PC-3 (cell line): ENCODE data around the gene PDGFB. TPM values are rescaled to one million over a fixed set of nuclear protein-coding genes. Genes with fewer than 3 reads are reported as not detected.

Experiments
- ATAC-seq: fragments of 200-7000 bp; cut with Tn5 transposase; 2 replicates; pipeline ENCODE4 v1.9.1; 2020; ENCODE audit warnings: mild to moderate bottlenecking, moderate library complexity
- BruUV-seq: library from RNA; stranded (reverse); fragments of 400-500 nt; replicated peaks from 2 replicates; lab custom pipeline; 2021; lab: Mats Ljungman, UMichigan
- CTCF ChIA-PET: fragments of 300-600 bp; sonication (Branson Sonifier 250); formaldehyde crosslinking; loops from one replicate; lab custom pipeline; 2022; ENCODE audit warnings: antibody characterized with exemption; lab: Charles Lee
- POLR2A ChIA-PET: fragments of 300-600 bp; sonication (Branson Sonifier 250); formaldehyde crosslinking; loops from one replicate; lab custom pipeline; 2022; ENCODE audit warnings: antibody characterized with exemption; ENCODE audit not compliant: unreplicated experiment; lab: Charles Lee
- DNase-seq: peaks from one replicate; pipeline ENCODE4 v3.0.0-alpha.2; 2015
- H2AFZ ChIP-seq: fragments of 300-600 bp; sonication (generic); 2 replicates; pipeline ENCODE4 v1.6.0; 2016; ENCODE audit warnings: antibody characterized with exemption, low read length
- H3F3A ChIP-seq: fragments of 300-600 bp; sonication (generic); one replicate; pipeline ENCODE4 v1.6.0; 2017; ENCODE audit warnings: antibody characterized with exemption, low read length, control low read depth, mild to moderate bottlenecking; ENCODE audit not compliant: unreplicated experiment
- H3K27ac ChIP-seq: fragments of 300-600 bp; sonication (generic); 2 replicates; pipeline ENCODE4 v1.5.1; 2016; ENCODE audit warnings: mild to moderate bottlenecking, low read length
- H3K27me3 ChIP-seq: fragments of 300-600 bp; sonication (generic); 2 replicates; pipeline ENCODE4 v1.6.1; 2016; ENCODE audit warnings: low read length, mixed read lengths
- H3K36me3 ChIP-seq: fragments of 300-600 bp; sonication (generic); 2 replicates; pipeline ENCODE4 v1.6.1; 2016; ENCODE audit warnings: low read depth, mixed run types, low read length, mixed read lengths
- H3K4me1 ChIP-seq: fragments of 300-600 bp; sonication (generic); 2 replicates; pipeline ENCODE4 v1.5.1; 2016; ENCODE audit warnings: low read length; ENCODE audit not compliant: insufficient read depth
- H3K4me2 ChIP-seq: fragments of 300-600 bp; sonication (generic); 2 replicates; pipeline ENCODE4 v1.6.0; 2016; ENCODE audit warnings: low read length
- H3K4me3 ChIP-seq: fragments of 300-600 bp; sonication (generic); 2 replicates; pipeline ENCODE4 v1.5.1; 2016; ENCODE audit warnings: mild to moderate bottlenecking, low read length, mixed read lengths
- H3K79me2 ChIP-seq: fragments of 300-600 bp; sonication (generic); 2 replicates; pipeline ENCODE4 v1.6.1; 2017; ENCODE audit warnings: low read length, mixed read lengths
- H3K9ac ChIP-seq: fragments of 300-600 bp; sonication (generic); 2 replicates; pipeline ENCODE4 v1.6.0; 2016; ENCODE audit warnings: mild to moderate bottlenecking, low read length
- H3K9me2 ChIP-seq: fragments of 300-600 bp; sonication (generic); replicated peaks from 2 replicates; pipeline ENCODE4 v1.6.1; 2016; ENCODE audit warnings: mixed run types, low read length, mixed read lengths
- H3K9me3 ChIP-seq: fragments of 300-600 bp; sonication (generic); 2 replicates; pipeline ENCODE4 v1.6.1; 2016; ENCODE audit warnings: low read length, mixed read lengths
- H4K20me1 ChIP-seq: fragments of 300-600 bp; sonication (generic); 2 replicates; pipeline ENCODE4 v1.6.1; 2016; ENCODE audit warnings: low read length, mixed read lengths
- EZH2 ChIP-seq: fragments of 300-600 bp; sonication (generic); IDR thresholded peaks from one replicate; pipeline ENCODE4 v1.6.1; 2017; ENCODE audit warnings: antibody characterized with exemption, mild to moderate bottlenecking, low read length; ENCODE audit not compliant: unreplicated experiment
- EZH2phosphoT487 ChIP-seq: fragments of 300-600 bp; sonication (generic); IDR thresholded peaks from 2 replicates; pipeline ENCODE4 v1.6.1; 2018; ENCODE audit warnings: mild to moderate bottlenecking, antibody characterized with exemption, low read length, borderline replicate concordance
- intact Hi-C: fragments of 100-400 bp; cut with micrococcal nuclease; formaldehyde crosslinking; loops from 2 replicates; pipeline ENCODE4 v1.9.0; 2023
- total RNA-seq: library from RNA; depleted of rRNA; stranded (reverse); fragments of >200 nt; gene quantifications from 2 replicates; pipeline ENCODE4 v1.2.3, GENCODE V29; 2014
- TF ChIP-seq, protein P1 (sequence below): fragments of 300-600 bp; sonication (generic); conservative IDR thresholded peaks from 2 replicates; pipeline ENCODE4 v1.5.1; 2017; ENCODE audit warnings: antibody characterized with exemption, low read depth, mild to moderate bottlenecking, low read length

PDGFB gene
- total RNA-seq, 1 experiment from 2014 or later: 33.1 TPM

DNA sequence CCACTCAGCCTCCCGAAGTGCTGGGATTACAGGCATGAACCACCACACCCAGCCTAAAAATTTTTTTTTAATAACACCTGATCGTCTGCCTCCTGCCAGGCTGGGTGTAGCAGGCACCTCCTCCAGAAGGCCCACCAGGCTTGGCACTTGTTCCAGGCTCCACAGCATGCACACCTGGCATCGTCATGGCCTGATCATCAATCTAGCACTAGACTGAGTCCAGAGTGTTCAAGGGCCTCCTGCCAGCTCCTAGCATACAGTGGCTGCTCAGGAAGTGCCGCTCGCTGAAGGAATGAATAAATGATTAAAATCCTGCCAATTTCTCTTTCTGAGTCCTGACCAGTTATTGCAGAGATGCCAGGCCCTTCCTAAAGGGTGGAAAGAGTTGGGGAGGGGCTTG, 3.5 kb upstream of the PDGFB start:
- H4K20me1 ChIP-seq: no peaks in the 10 kb centered on the region
- no peak overlapping the region for H3K4me3 ChIP-seq
- no peaks in the 10 kb centered on the region for H3K36me3 ChIP-seq
- peaks cover 9% of the 10 kb centered on the region for H3K79me2 ChIP-seq
- no peak overlapping the region for H3K9ac ChIP-seq
- no peaks in the 10 kb centered on the region for H3K9me3 ChIP-seq
- CTCF ChIA-PET: no interaction called here
- POLR2A ChIA-PET: no interaction called here
- BruUV-seq: no TSS peak
- H3K27me3 ChIP-seq: no peaks in the 10 kb centered on the region
- H3K4me1 ChIP-seq: peaks cover 16% of the 10 kb centered on the region
- no peak overlapping the region for H3K4me2 ChIP-seq
- TF ChIP-seq EZH2phosphoT487 (no peak), EZH2 (no peak)
- TF ChIP-seq, protein P1, sequence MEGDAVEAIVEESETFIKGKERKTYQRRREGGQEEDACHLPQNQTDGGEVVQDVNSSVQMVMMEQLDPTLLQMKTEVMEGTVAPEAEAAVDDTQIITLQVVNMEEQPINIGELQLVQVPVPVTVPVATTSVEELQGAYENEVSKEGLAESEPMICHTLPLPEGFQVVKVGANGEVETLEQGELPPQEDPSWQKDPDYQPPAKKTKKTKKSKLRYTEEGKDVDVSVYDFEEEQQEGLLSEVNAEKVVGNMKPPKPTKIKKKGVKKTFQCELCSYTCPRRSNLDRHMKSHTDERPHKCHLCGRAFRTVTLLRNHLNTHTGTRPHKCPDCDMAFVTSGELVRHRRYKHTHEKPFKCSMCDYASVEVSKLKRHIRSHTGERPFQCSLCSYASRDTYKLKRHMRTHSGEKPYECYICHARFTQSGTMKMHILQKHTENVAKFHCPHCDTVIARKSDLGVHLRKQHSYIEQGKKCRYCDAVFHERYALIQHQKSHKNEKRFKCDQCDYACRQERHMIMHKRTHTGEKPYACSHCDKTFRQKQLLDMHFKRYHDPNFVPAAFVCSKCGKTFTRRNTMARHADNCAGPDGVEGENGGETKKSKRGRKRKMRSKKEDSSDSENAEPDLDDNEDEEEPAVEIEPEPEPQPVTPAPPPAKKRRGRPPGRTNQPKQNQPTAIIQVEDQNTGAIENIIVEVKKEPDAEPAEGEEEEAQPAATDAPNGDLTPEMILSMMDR: no peak
- no peak overlapping the region for H2AFZ ChIP-seq
- H3K9me2 ChIP-seq: no peaks in the 10 kb centered on the region
- ATAC-seq (no peak), DNase-seq (no peak)
- no peaks in the 10 kb centered on the region for H3F3A ChIP-seq
- intact Hi-C loops: no loop called here
- no peak overlapping the region for H3K27ac ChIP-seq

GRCh38 chr22:39247361-39247760, 2.6 kb upstream of the PDGFB start:
- H3K4me3 ChIP-seq: no peak overlapping the region
- peaks cover 7% of the 10 kb centered on the region for H3K4me1 ChIP-seq
- H4K20me1 ChIP-seq: no peaks in the 10 kb centered on the region
- ChIA-PET POLR2A (no interaction called here), CTCF (no interaction called here)
- H3K36me3 ChIP-seq: no peaks in the 10 kb centered on the region
- intact Hi-C loops: no loop called here
- no peak for TF ChIP-seq EZH2phosphoT487
- TF ChIP-seq, protein P1: no peak
- TF ChIP-seq EZH2: no peak
- no peak overlapping the region for H3K9ac ChIP-seq
- H2AFZ ChIP-seq: no peak overlapping the region
- H3K79me2 ChIP-seq: peaks cover 17% of the 10 kb centered on the region
- ATAC-seq (no peak), DNase-seq (no peak)
- no peak overlapping the region for H3K4me2 ChIP-seq
- no peaks in the 10 kb centered on the region for H3K9me3 ChIP-seq
- no peak overlapping the region for H3K27ac ChIP-seq
- no peaks in the 10 kb centered on the region for H3K27me3 ChIP-seq
- no peaks in the 10 kb centered on the region for H3F3A ChIP-seq
- no TSS peak for BruUV-seq
- H3K9me2 ChIP-seq: no peaks in the 10 kb centered on the region

GRCh38 chr22:39246690-39247332, 2.0 kb upstream of the PDGFB start:
- POLR2A ChIA-PET: no interaction called here

More at GRCh38 chr22:39246690-39247332, 2.0 kb upstream of the PDGFB start:
- H3K9ac ChIP-seq: no peak overlapping the region
- no peak overlapping the region for H2AFZ ChIP-seq
- peaks cover 22% of the 10 kb centered on the region for H3K79me2 ChIP-seq
- TF ChIP-seq EZH2 (no peak), EZH2phosphoT487 (no peak)
- TF ChIP-seq, protein P1: no peak
- no peaks in the 10 kb centered on the region for H4K20me1 ChIP-seq
- intact Hi-C loops: no loop called here
- no peaks in the 10 kb centered on the region for H3K27me3 ChIP-seq
- H3K27ac ChIP-seq: no peak overlapping the region
- DNase-seq: no peak
- BruUV-seq: no TSS peak
- no peaks in the 10 kb centered on the region for H3F3A ChIP-seq
- H3K4me3 ChIP-seq: no peak overlapping the region
- no peaks in the 10 kb centered on the region for H3K9me3 ChIP-seq
- CTCF ChIA-PET: no interaction called here
- no peaks in the 10 kb centered on the region for H3K36me3 ChIP-seq
- no peaks in the 10 kb centered on the region for H3K9me2 ChIP-seq
- H3K4me1 ChIP-seq: peaks cover 3% of the 10 kb centered on the region
- no peak overlapping the region for H3K4me2 ChIP-seq
- no peak for ATAC-seq
